Glutamatergic neuron (in vitro differentiated cells): ENCODE data around the gene ZNF652. TPM values are rescaled to one million over a fixed set of nuclear protein-coding genes. Genes with fewer than 3 reads are reported as not detected.

Source experiments
- DNase-seq: peaks from one replicate; pipeline ENCODE4 v3.0.0; 2022
- H3K27ac Mint-ChIP-seq: one replicate; pipeline ENCODE4 v1.8.0; 2020; ENCODE audit warnings: mild to moderate bottlenecking, mixed read lengths, inconsistent platforms; ENCODE audit not compliant: unreplicated experiment
- H3K27me3 Mint-ChIP-seq: one replicate; pipeline ENCODE4 v1.8.0; 2020; ENCODE audit warnings: mild to moderate bottlenecking, moderate library complexity, mixed read lengths, inconsistent platforms; ENCODE audit not compliant: unreplicated experiment
- H3K36me3 Mint-ChIP-seq: one replicate; pipeline ENCODE4 v1.8.0; 2020; ENCODE audit warnings: mild to moderate bottlenecking, mixed read lengths, inconsistent platforms; ENCODE audit not compliant: unreplicated experiment
- H3K4me1 Mint-ChIP-seq: one replicate; pipeline ENCODE4 v1.8.0; 2020; ENCODE audit warnings: mild to moderate bottlenecking, low read depth, mixed read lengths, inconsistent platforms; ENCODE audit not compliant: unreplicated experiment
- H3K4me3 Mint-ChIP-seq: one replicate; pipeline ENCODE4 v1.8.0; 2020; ENCODE audit warnings: mild to moderate bottlenecking, mixed read lengths, inconsistent platforms; ENCODE audit not compliant: unreplicated experiment
- H3K9me3 Mint-ChIP-seq: one replicate; pipeline ENCODE4 v1.8.0; 2020; ENCODE audit warnings: mild to moderate bottlenecking, moderate library complexity, mixed read lengths, inconsistent platforms; ENCODE audit not compliant: unreplicated experiment
- CTCF ChIP-seq: fragments of 200-600 bp; sonication (generic); IDR thresholded peaks from one replicate; pipeline ENCODE4 v1.5.0; 2021; ENCODE audit not compliant: partially characterized antibody, unreplicated experiment
- total RNA-seq: library from RNA; stranded (reverse); fragmentation: NEBNext Ultra II Directional; extraction: Animal tissue kit (Norgen Biotek cat#: 25700); gene quantifications from one replicate; pipeline ENCODE4 v1.2.1, GENCODE V29; 2021; ENCODE audit not compliant: unreplicated experiment

The ZNF652 gene
- total RNA-seq, 1 donor from 2014 or later, result 37.4 TPM

- Mint-ChIP-seq H3K4me3 (no peak overlapping the region), H3K27me3 (no peaks in the 10 kb centered on the region)
- no peak for DNase-seq
These were observed 40.0 kb upstream of the ZNF652 start for GRCh38 chr17:49401971-49402611.

GRCh38 chr17:49399995-49400394, 37.9 kb upstream of the ZNF652 start:
- Mint-ChIP-seq H3K27ac (no peak overlapping the region), H3K4me3 (no peak overlapping the region)

More at GRCh38 chr17:49401971-49402611, 40.0 kb upstream of the ZNF652 start:
- Mint-ChIP-seq H3K27ac (no peak overlapping the region), H3K4me1 (no peaks in the 10 kb centered on the region), H3K9me3 (peaks cover 2% of the 10 kb centered on the region), H3K36me3 (no peaks in the 10 kb centered on the region)
- no peak for TF ChIP-seq CTCF

DNA sequence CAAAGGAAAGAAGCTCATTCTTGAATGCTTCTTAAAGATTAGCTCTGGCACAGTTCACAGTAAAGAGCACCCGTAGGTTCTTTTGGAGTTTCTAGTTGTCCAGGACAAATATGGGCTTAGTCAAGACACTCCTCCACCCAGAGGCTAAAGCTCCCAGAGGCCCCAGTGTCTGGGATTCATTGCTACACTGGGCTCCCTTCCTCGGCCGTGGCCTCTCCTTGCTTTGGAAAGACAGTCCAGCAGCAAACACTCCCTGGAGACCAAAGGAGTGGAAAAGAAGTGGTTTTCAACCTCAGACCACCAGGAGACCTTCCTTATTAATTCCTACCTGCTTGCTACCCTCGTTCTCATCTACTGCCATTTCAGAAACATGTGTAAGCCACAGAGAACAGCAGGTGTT, 35.5 kb upstream of the ZNF652 start:
- H3K4me1 Mint-ChIP-seq, result no peaks in the 10 kb centered on the region
- no peak for DNase-seq
- no peaks in the 10 kb centered on the region for H3K27me3 Mint-ChIP-seq
- no peak overlapping the region for H3K27ac Mint-ChIP-seq
- no peaks in the 10 kb centered on the region for H3K36me3 Mint-ChIP-seq
- TF ChIP-seq CTCF, result no peak
- no peak overlapping the region for H3K4me3 Mint-ChIP-seq
- H3K9me3 Mint-ChIP-seq, result no peaks in the 10 kb centered on the region

More at GRCh38 chr17:49399995-49400394, 37.9 kb upstream of the ZNF652 start:
- no peak for TF ChIP-seq CTCF
- no peak for DNase-seq
- Mint-ChIP-seq H3K36me3 (no peaks in the 10 kb centered on the region), H3K9me3 (peaks cover 2% of the 10 kb centered on the region), H3K4me1 (no peaks in the 10 kb centered on the region), H3K27me3 (no peaks in the 10 kb centered on the region)

- Mint-ChIP-seq H3K4me1 (no peaks in the 10 kb centered on the region), H3K27me3 (no peaks in the 10 kb centered on the region), H3K4me3 (no peak overlapping the region), H3K27ac (no peak overlapping the region), H3K36me3 (no peaks in the 10 kb centered on the region), H3K9me3 (no peaks in the 10 kb centered on the region)
- no peak for TF ChIP-seq CTCF
- DNase-seq, result no peak
These were observed 31.6 kb upstream of the ZNF652 start for GRCh38 chr17:49393491-49394255.
